HUES48 (cell line): ENCODE data around the gene GSK3B.
A peak's percentile ranks its signal among the peaks of the same experiment; 100 is the strongest.

Experiments
- H3K27ac ChIP-seq: one replicate; pipeline ENCODE4 v1.7.0; 2013; ENCODE audit warnings: low read depth, low read length, inconsistent platforms
- H3K27me3 ChIP-seq: 2 replicates; pipeline ENCODE4 v1.6.1; 2013; ENCODE audit warnings: mild to moderate bottlenecking, low read length; ENCODE audit not compliant: control insufficient read depth, insufficient read depth
- H3K36me3 ChIP-seq: 2 replicates; pipeline ENCODE4 v1.6.1; 2013; ENCODE audit warnings: low read length; ENCODE audit not compliant: control insufficient read depth, insufficient read depth
- H3K4me1 ChIP-seq: 2 replicates; pipeline ENCODE4 v1.6.1; 2013; ENCODE audit warnings: mild to moderate bottlenecking, low read length; ENCODE audit not compliant: control insufficient read depth, insufficient read depth
- H3K4me3 ChIP-seq: 2 replicates; pipeline ENCODE4 v1.5.1; 2013; ENCODE audit warnings: mild to moderate bottlenecking, low read depth, low read length
- H3K9ac ChIP-seq: 2 replicates; pipeline ENCODE4 v1.6.1; 2013; ENCODE audit warnings: mild to moderate bottlenecking, low read depth, low read length, moderate library complexity
- H3K9me3 ChIP-seq: 2 replicates; pipeline ENCODE4 v1.6.1; 2013; ENCODE audit warnings: low read length; ENCODE audit not compliant: control insufficient read depth, insufficient read depth

GSK3B gene

GRCh38 chr3:120095979-120096426 lies 1.8 kb upstream of the GSK3B start:
- Histone ChIP-seq H3K36me3 (peaks cover 16% of the 10 kb centered on the region), H3K9ac (peak overlapping the region; percentile 99), H3K4me3 (peak overlapping the region; percentile 99), H3K27me3 (no peaks in the 10 kb centered on the region), H3K9me3 (no peaks in the 10 kb centered on the region), H3K4me1 (peaks cover 7% of the 10 kb centered on the region; the same call in 1 of the 2 replicates), H3K27ac (peak overlapping the region; percentile 100)

DNA sequence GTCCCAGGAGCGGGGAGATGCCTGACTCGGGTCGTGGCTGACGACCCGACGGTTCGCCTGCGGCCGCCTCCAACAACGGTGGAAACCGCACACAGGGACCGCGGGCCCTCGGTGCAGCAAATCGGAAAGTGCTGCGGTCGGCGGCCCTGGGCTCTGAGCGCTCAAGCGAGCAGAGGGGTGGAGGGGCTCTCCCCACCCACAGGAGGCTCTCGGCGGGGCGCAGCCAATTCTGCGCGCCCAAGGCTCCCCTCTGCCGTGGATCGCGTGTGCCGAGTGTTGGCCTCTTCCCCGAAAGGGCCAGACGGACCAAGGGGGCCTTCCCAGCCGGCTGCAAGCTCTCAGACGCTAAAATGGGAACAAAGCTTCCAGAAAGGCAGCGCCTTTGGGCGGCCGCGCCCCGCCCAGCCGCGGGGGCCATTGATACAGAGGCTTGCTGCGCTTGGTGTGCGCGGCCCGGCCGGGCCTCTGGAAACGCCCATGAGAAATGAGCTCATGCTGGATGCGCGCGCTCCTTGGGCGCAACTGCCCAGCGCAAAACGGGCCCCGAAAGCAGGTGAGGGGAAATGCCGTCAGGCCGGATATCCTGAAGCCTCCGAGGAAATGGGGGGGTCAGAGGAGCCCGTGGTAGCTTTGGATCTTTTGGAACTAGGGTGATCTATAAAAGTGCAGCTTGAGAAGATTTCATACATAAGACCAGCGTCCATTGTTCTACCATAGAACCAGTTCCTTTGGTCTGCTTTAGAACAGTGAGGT lies 1.2 kb upstream of the GSK3B start:
- H3K4me3 ChIP-seq = peak overlapping the region; percentile 99
- H3K4me1 ChIP-seq = peaks cover 13% of the 10 kb centered on the region; the same call in 1 of the 2 replicates
- H3K9me3 ChIP-seq = no peaks in the 10 kb centered on the region
- H3K36me3 ChIP-seq = peaks cover 13% of the 10 kb centered on the region
- peak overlapping the region; percentile 100 for H3K27ac ChIP-seq
- H3K9ac ChIP-seq = peak overlapping the region; percentile 99
- H3K27me3 ChIP-seq = no peaks in the 10 kb centered on the region

GRCh38 chr3:120094776-120095225 lies 554 bp upstream of the GSK3B start:
- Histone ChIP-seq H3K36me3 (peaks cover 13% of the 10 kb centered on the region), H3K4me1 (peaks cover 16% of the 10 kb centered on the region; the same call in 1 of the 2 replicates), H3K9me3 (no peaks in the 10 kb centered on the region), H3K27ac (peak overlapping the region; percentile 100), H3K4me3 (peak overlapping the region; percentile 99), H3K27me3 (no peaks in the 10 kb centered on the region), H3K9ac (peak overlapping the region; percentile 99)

- peak overlapping the region; percentile 100 for H3K27ac ChIP-seq
- H3K36me3 ChIP-seq = peaks cover 2% of the 10 kb centered on the region
- peaks cover 22% of the 10 kb centered on the region; the same call in 1 of the 2 replicates for H3K4me1 ChIP-seq
- H3K27me3 ChIP-seq = no peaks in the 10 kb centered on the region
- peak overlapping the region; percentile 88 for H3K9ac ChIP-seq
- no peaks in the 10 kb centered on the region for H3K9me3 ChIP-seq
- peak overlapping the region; percentile 99 for H3K4me3 ChIP-seq
Measured at GRCh38 chr3:120093119-120093910, 932 bp downstream of the GSK3B start.

DNA sequence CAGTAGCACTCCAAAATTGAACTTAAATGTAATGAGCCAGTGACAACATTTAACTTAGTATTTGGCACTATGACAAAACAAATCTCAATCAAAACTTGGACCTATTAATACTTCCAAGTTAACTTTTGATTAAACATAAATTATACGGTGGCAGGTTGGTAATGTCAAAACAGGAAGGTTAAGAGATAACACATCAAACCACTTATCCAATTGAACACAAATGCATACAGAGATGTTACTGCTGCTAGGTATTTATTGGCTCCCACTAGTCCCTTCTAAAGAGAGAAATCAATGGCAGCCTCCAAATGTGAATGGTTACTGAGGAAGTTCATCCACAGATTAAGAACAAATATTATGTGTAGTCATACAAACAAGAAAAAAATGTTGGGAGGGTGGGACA lies 1.8 kb downstream of the GSK3B start:
- peak overlapping the region; percentile 99 for H3K4me3 ChIP-seq
- no peaks in the 10 kb centered on the region for H3K27me3 ChIP-seq
- H3K4me1 ChIP-seq = peaks cover 22% of the 10 kb centered on the region; the same call in 1 of the 2 replicates
- no peaks in the 10 kb centered on the region for H3K36me3 ChIP-seq
- H3K9ac ChIP-seq = no peak overlapping the region
- no peak overlapping the region for H3K27ac ChIP-seq
- no peaks in the 10 kb centered on the region for H3K9me3 ChIP-seq

- no peak overlapping the region for H3K27ac ChIP-seq
Measured at GRCh38 chr3:120090422-120090821, 3.8 kb downstream of the GSK3B start.

DNA sequence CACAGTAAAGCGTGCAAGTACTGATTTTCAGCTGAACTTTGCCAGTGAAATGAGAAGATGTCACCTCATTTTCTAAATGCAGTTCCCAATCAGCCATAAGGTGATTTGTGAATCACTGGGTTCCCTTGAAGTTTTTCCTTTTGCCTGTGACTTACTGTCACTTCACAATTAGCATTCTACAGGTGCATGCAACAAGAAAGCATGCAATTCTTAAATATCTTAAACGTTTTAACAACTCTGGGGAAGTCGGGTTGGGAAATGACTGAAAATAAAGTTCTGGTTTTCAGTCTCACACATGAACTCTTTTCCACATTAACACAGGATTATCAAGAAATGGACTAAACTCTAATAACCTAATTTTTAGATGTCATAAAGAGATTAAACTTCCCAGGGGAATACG lies 5.2 kb downstream of the GSK3B start:
- Histone ChIP-seq H3K4me3 (no peak overlapping the region), H3K27ac (no peak overlapping the region), H3K36me3 (no peaks in the 10 kb centered on the region; the same call in 1 of the 2 replicates), H3K9me3 (no peaks in the 10 kb centered on the region), H3K27me3 (no peaks in the 10 kb centered on the region), H3K9ac (no peak overlapping the region), H3K4me1 (peaks cover 19% of the 10 kb centered on the region)

More at GRCh38 chr3:120090422-120090821, 3.8 kb downstream of the GSK3B start:
- Histone ChIP-seq H3K36me3 (no peaks in the 10 kb centered on the region; the same call in 1 of the 2 replicates), H3K4me1 (peaks cover 19% of the 10 kb centered on the region), H3K9ac (no peak overlapping the region), H3K27me3 (no peaks in the 10 kb centered on the region), H3K9me3 (no peaks in the 10 kb centered on the region), H3K4me3 (peak overlapping the region; percentile 99)

- no peak overlapping the region for H3K9ac ChIP-seq
- H3K27ac ChIP-seq = no peak overlapping the region
- H3K4me1 ChIP-seq = peaks cover 19% of the 10 kb centered on the region
- no peaks in the 10 kb centered on the region; the same call in 1 of the 2 replicates for H3K36me3 ChIP-seq
- no peaks in the 10 kb centered on the region for H3K27me3 ChIP-seq
- H3K9me3 ChIP-seq = no peaks in the 10 kb centered on the region
- H3K4me3 ChIP-seq = no peak overlapping the region
Measured at GRCh38 chr3:120088622-120089021, 5.6 kb downstream of the GSK3B start.

DNA sequence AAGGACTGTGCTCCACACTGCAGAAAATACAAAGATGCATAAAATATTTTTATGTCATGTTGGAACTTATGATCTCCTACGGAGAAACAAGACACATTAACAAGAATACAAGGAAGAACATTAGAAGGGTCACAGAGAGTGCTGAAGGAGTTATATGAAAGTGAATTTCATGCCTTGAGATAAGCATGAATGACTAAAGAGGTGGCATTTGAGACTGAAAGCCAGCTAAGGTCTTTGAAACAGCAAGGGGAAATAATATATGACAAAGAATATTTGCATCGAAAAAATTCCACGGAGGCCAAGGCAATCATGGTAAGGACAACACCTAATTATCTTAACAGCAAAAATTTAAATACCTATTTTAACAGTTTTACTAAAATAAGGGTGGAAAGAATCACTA lies 12.5 kb downstream of the GSK3B start:
- no peaks in the 10 kb centered on the region; the same call in 1 of the 2 replicates for H3K36me3 ChIP-seq
- H3K9me3 ChIP-seq = no peaks in the 10 kb centered on the region
- no peaks in the 10 kb centered on the region for H3K27me3 ChIP-seq
- no peak overlapping the region for H3K27ac ChIP-seq
- H3K9ac ChIP-seq = no peak overlapping the region
- H3K4me1 ChIP-seq = peaks cover 3% of the 10 kb centered on the region; the same call in 1 of the 2 replicates
- H3K4me3 ChIP-seq = no peak overlapping the region

GRCh38 chr3:120080836-120081235 lies 13.4 kb downstream of the GSK3B start:
- Histone ChIP-seq H3K4me1 (no peaks in the 10 kb centered on the region), H3K4me3 (no peak overlapping the region), H3K27ac (no peak overlapping the region), H3K36me3 (no peaks in the 10 kb centered on the region), H3K9me3 (no peaks in the 10 kb centered on the region), H3K9ac (no peak overlapping the region), H3K27me3 (no peaks in the 10 kb centered on the region)

DNA sequence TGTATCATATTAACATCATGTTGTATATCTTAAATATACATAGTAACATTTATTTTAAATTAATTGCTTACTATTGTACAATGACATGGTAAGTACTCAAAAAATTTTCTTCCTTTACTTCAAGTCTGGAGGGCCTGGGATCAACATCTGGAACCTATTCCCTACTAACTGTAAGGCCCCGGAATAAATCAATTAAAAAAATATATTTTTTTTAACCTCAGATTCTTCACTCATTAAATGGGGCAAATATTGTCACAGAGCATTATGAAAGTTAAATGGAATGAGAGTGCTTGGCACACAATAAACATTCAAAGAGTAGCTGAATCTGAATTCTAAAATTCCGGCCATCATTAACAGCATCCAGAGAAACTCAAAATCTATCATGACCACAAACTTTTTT lies 16.5 kb downstream of the GSK3B start:
- no peaks in the 10 kb centered on the region for H3K27me3 ChIP-seq
- no peaks in the 10 kb centered on the region for H3K9me3 ChIP-seq
- no peaks in the 10 kb centered on the region for H3K36me3 ChIP-seq
- H3K4me3 ChIP-seq = no peak overlapping the region
- H3K27ac ChIP-seq = no peak overlapping the region
- no peaks in the 10 kb centered on the region for H3K4me1 ChIP-seq
- H3K9ac ChIP-seq = no peak overlapping the region
